HG02943 (cell line): ENCODE measurements around the gene HRC.
A peak's percentile ranks its signal among the peaks of the same experiment; 100 is the strongest.
"Not testable (repeated sequence)": the region's sequence is repeated elsewhere in the genome, so short reads cannot be mapped to it uniquely, and the experiment has no call there.

Source experiments
- ATAC-seq: cut with Tn5 transposase; IDR thresholded peaks from one replicate; pipeline ENCODE4 v1.9.1; 2021; ENCODE audit warnings: mild to moderate bottlenecking, low read depth, moderate library complexity; ENCODE audit not compliant: unreplicated experiment

HRC gene

DNA sequence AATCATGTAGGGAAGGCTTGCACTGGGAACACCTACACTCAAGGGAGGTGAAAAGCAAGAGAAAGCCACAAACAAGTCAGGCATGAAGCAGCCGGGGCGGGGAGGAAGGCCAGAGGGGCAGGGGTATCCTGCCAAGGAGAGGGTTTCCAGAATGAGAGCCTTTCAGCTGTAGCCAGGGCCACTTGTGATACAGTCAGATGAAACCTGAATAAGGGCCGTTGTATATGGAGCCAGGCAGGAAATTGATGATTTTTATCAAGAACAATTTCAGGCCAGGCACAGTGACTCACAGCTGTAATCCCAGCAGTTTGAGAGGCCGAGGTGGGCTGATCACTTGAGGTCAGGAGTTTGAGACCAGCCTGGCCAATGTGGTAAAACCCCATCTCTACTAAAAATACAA is 6.8 kb upstream of the HRC start:
- ATAC-seq = no peak

GRCh38 chr19:49160450-49161189 is 5.4 kb upstream of the HRC start:
- ATAC-seq = no peak

- no peak for ATAC-seq
Observed at GRCh38 chr19:49157445-49158224, 2.4 kb upstream of the HRC start, which contains the start of gene TRPM4. Gene TRPM4 (plus strand): TSS chr19:49157792. CDS start chr19:49157867, 75 bp downstream.

GRCh38 chr19:49155820-49156346 is 687 bp upstream of the HRC start:
- ATAC-seq = no peak

- no peak for ATAC-seq
Observed at GRCh38 chr19:49154279-49154678, 917 bp downstream of the HRC start.

DNA sequence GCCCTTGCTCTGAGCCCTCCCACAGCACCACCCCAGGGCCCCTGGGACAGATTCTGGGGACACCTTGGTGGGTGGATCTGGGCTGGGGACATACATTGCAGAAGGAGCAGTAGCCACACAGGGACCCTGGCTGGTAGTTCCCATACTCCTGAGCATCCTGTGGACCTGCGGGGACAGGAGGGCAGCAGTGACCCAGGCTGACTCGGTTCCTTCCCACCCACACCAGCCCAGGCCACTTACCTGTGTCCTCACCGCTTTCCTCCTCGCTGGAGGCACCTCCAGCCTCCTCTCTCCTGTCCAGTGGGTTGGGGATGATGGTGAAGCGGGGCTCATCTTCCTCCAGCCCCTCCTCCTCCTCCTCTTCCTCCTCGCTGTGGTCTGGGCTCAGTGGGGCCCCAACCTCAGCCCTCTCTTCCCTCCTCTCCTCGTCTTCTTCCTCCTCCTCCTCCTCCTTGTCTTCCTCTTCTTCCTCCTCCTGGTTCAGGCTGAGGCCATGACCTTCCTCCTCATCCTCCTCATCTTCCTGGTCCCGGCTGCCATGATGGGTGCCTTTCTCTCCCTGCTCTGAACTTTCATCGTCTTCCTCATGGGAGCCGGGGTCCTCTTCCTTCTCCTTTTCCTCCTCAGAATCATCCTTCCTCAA is 1.9 kb downstream of the HRC start:
- no peak for ATAC-seq

GRCh38 chr19:49152119-49152550 is 3.1 kb downstream of the HRC start:
- ATAC-seq = no peak

DNA sequence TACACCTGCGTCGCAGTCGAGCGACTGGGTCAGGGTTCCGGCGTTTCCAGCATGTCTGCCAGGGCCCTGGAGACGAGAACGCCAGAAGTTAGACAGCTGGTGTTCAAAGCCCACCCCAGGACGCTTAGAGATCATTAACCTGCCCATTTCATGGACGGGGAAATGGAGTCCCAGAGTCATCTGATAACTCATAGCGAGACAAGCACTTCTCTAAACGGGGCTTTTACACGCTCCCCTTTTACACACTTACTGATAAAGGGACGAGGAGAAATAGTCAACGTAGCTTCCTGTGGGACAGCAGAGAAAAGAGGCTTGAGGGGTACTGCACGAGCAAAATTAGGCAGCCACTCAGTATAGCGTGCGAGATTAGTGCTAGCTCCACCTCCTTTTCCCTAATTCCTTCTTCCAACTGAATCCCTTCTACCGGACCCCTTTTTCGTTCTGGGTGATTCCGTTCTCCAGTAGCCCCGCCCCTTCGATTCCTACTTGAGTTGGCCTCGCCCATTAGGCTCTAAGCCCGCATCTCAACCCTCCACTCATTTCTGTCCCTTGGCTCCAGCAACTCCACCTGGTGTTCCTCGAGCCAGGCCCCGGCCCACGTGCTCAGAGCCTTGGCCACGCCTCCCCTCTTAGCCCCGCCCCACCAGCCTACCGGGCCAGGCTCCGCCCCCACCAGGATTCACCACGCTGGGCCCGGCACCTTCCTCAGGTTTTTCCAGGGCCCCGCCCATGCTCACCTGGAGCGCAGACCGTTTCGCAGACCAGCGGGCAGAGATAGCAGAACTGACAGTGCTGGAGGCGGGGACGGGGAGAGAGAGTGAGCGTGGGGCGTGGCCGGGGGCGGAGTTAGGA is 3.7 kb downstream of the HRC start:
- ATAC-seq = no peak

DNA sequence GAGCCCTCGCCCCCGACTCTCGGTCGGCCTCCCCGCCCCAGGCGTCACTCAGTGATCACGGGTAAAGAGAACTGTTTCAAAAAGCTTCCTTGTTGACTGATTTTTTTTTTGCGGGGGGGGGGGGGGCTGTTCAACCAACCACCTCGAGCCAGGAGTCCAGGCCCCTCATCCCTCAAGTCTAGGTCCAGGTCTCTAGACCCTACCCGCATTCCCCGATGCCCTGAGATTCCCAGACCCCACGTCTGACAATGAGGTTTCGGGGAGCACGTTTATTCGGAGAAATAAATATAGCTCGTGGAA is 4.3 kb downstream of the HRC start:
- ATAC-seq = no peak

- ATAC-seq = no peak
Observed at GRCh38 chr19:49150106-49150943, 4.9 kb downstream of the HRC start.

- ATAC-seq = no peak
Observed at GRCh38 chr19:49149652-49150105, 5.5 kb downstream of the HRC start.

GRCh38 chr19:49148784-49149651 is 6.2 kb downstream of the HRC start:
- no peak for ATAC-seq

GRCh38 chr19:49148044-49148682 is 7.0 kb downstream of the HRC start:
- no peak for ATAC-seq

- ATAC-seq = not testable (repeated sequence)
Observed at GRCh38 chr19:49146408-49146770, 8.8 kb downstream of the HRC start.

DNA sequence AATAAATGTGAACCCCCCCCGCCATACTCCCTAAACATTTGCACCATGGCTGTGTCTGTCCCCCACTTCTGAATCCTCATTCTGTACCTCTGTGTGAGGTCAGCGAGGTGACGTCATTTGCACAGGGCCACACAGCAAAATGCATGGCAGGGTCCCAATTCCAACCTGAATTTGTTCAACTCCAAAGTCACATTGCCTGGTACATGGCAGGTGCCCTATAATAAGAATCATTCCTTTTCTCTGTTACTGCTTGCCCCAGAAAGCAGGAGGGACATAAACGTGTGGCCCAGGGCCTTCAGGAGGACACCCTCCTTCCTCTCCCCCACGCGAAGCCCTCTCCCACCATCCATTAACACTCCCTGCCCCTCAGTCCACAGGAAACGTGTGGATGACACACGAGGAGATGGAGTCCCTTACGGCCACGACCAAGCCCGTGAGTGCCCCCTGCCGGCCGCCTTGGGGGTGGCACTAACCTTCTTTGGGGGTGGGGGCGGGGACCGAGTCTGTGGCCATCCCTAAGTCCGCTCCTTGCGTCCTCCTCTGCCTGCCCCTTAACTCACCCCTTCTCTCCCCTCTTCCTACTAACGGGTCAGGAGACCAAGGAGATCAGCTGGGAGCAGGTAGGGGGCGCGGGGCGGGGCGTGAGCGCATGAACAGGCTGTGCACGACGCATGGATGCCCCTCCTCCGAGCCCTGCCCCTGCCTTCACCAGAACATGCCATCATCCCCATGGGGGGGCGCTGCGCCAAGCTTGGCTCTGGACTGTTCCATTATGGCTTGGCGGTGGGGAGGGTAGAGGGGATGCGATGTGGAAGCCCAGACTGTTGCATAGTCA is 9.4 kb downstream of the HRC start:
- no peak for ATAC-seq

DNA sequence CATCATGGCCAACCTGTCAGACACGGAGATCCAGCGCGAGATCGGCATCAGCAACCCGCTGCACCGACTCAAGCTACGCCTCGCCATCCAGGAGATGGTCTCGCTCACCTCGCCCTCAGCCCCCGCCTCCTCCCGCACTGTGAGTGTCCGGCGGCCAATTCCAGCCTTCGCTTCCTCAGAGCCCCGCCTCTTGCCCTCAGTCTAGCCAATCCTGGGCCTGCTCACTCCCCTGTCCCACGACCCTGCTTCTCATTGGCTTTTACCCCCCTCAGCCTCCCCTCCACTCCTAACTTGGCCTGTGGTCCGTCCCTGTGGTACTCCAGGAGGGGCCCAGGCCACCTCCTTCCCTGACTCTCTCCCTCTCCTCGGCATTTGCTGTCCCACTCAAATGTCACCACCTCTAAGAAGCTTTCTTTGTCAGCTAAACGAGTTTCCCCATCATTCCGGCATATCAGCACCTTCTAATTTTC is 12.3 kb downstream of the HRC start:
- peak; percentile 59 for ATAC-seq

GRCh38 chr19:49141352-49141751 is 13.8 kb downstream of the HRC start:
- no peak for ATAC-seq
